DOHH2 (cell line): ENCODE measurements around the gene FBXO24.

Source experiments
- EZH2phosphoT487 ChIP-seq: fragments of 200-600 bp; sonication (generic); IDR thresholded peaks from 2 replicates; pipeline ENCODE4 v1.6.1; 2017; ENCODE audit warnings: borderline replicate concordance, mild to moderate bottlenecking, antibody characterized with exemption, low read length, moderate library complexity, mixed read lengths
- TF ChIP-seq, protein P1 (sequence below): fragments of 200-600 bp; sonication (generic); IDR thresholded peaks from one replicate; pipeline ENCODE4 v1.5.1; 2014; ENCODE audit warnings: antibody characterized with exemption, mild to moderate bottlenecking, low read depth, low read length; ENCODE audit not compliant: poor library complexity, severe bottlenecking

GRCh38 chr7:100621554-100621953 lies 35.4 kb downstream of the FBXO24 start:
- TF ChIP-seq, protein P1, sequence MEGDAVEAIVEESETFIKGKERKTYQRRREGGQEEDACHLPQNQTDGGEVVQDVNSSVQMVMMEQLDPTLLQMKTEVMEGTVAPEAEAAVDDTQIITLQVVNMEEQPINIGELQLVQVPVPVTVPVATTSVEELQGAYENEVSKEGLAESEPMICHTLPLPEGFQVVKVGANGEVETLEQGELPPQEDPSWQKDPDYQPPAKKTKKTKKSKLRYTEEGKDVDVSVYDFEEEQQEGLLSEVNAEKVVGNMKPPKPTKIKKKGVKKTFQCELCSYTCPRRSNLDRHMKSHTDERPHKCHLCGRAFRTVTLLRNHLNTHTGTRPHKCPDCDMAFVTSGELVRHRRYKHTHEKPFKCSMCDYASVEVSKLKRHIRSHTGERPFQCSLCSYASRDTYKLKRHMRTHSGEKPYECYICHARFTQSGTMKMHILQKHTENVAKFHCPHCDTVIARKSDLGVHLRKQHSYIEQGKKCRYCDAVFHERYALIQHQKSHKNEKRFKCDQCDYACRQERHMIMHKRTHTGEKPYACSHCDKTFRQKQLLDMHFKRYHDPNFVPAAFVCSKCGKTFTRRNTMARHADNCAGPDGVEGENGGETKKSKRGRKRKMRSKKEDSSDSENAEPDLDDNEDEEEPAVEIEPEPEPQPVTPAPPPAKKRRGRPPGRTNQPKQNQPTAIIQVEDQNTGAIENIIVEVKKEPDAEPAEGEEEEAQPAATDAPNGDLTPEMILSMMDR = no peak
- no peak for TF ChIP-seq EZH2phosphoT487
